Measurements from ENCODE around the gene USP34. TPM values are rescaled to one million over a fixed set of nuclear protein-coding genes. Genes with fewer than 3 reads are reported as not detected.
"Not testable (repeated sequence)": the region's sequence is repeated elsewhere in the genome, so short reads cannot be mapped to it uniquely, and the experiment has no call there.

The USP34 gene
- total and polyA plus RNA-seq, 12 donors, result 34.3 to 75.7 (median 58.6) TPM

- Histone ChIP-seq H3K27ac (peak overlapping the region in 2 of 10 donors; percentile 32), H3K4me3 (no peak overlapping the region), H3K4me1 (peaks cover 0 to 12% (median 0%) of the 10 kb centered on the region in 9 donors), H3K36me3 (peaks cover 0 to 100% (median 51%) of the 10 kb centered on the region in 9 donors), H3K27me3 (no peaks in the 10 kb centered on the region), H3K9me3 (no peaks in the 10 kb centered on the region)
- DNase-seq (no peak), ATAC-seq (peak in 7 of 8 donors; percentile 20 to 77 (median 47))
- intact Hi-C loops (cut with DNase I), result no loop called here
- no peak for TF ChIP-seq CTCF (IDR thresholded peaks at IDR 0.05)
- whole genome bisulfite sequencing, 2 donors, result 89 to 98% methylated on average over 5 of the region's 5 CpGs
These were observed 260.4 kb downstream of the USP34 start for GRCh38 chr2:61210332-61210981.

GRCh38 chr2:61205132-61205531 is 265.8 kb downstream of the USP34 start:
- H3K36me3 ChIP-seq, result peaks cover 0 to 100% (median 57%) of the 10 kb centered on the region in 9 donors
- H3K4me3 ChIP-seq, result no peak overlapping the region
- peaks cover 0 to 3% (median 0%) of the 10 kb centered on the region in 9 donors for H3K4me1 ChIP-seq
- no peak for ATAC-seq
- DNase-seq, result no peak
- 87 to 94% methylated on average over 7 of the region's 7 CpGs for WGBS, 2 donors
- intact Hi-C loops (cut with DNase I), result no loop called here
- H3K9me3 ChIP-seq, result no peaks in the 10 kb centered on the region
- no peak for TF ChIP-seq CTCF (IDR thresholded peaks at IDR 0.05)
- H3K27me3 ChIP-seq, result no peaks in the 10 kb centered on the region
- no peak overlapping the region for H3K27ac ChIP-seq

- Histone ChIP-seq H3K4me3 (no peak overlapping the region), H3K36me3 (peaks cover 0 to 91% (median 28%) of the 10 kb centered on the region in 9 donors), H3K9me3 (no peaks in the 10 kb centered on the region), H3K27ac (no peak overlapping the region), H3K27me3 (no peaks in the 10 kb centered on the region), H3K4me1 (peaks cover 0 to 17% (median 5%) of the 10 kb centered on the region in 9 donors)
- intact Hi-C loops (cut with DNase I), result no loop called here
- DNase-seq, result no peak
- TF ChIP-seq CTCF (IDR thresholded peaks at IDR 0.05), result no peak
- ATAC-seq, result peak in 1 of 8 donors; percentile 55
- 81 to 84% methylated on average over 7 of the region's 7 CpGs for WGBS, 2 donors
These were observed 274.2 kb downstream of the USP34 start for GRCh38 chr2:61196671-61197070.

GRCh38 chr2:61194646-61195045 is 276.2 kb downstream of the USP34 start:
- Histone ChIP-seq H3K36me3 (peaks cover 0 to 91% (median 26%) of the 10 kb centered on the region in 9 donors), H3K4me1 (peaks cover 0 to 17% (median 5%) of the 10 kb centered on the region in 9 donors)
- ATAC-seq; H3K4me3 ChIP-seq; intact Hi-C loops (cut with DNase I); H3K27me3 ChIP-seq; DNase-seq; H3K9me3 ChIP-seq; H3K27ac ChIP-seq: not testable (repeated sequence)
- 95 to 96% methylated on average over 15 of the region's 15 CpGs for WGBS, 2 donors

All from heart right ventricle (tissue), 16 donors.